Testis (tissue), 2 donors: ENCODE results near the gene PACSIN2.

Experiments used
- CTCF ChIP-seq, 3 experiments: fragments of 450-650 bp in 2 of 3; fragments of 200-600 bp in 1 of 3; sonication (generic) in 1 of 3; IDR thresholded peaks; one replicate each; pipeline ENCODE4 v1.5.1; 2016 to 2019; ENCODE audit warnings: antibody characterized with exemption in 3 of 3, mild to moderate bottlenecking in 2 of 3, moderate library complexity in 1 of 3
- POLR2A ChIP-seq: fragments of 450-650 bp; IDR thresholded peaks from one replicate; pipeline ENCODE4 v1.6.1; 2017; ENCODE audit warnings: antibody characterized with exemption, mild to moderate bottlenecking, moderate library complexity

- TF ChIP-seq POLR2A (no peak), CTCF (IDR thresholded peaks at IDR 0.05) (no peak)
Observed at GRCh38 chr22:42927966-42928365, 87.0 kb downstream of the PACSIN2 start.
